IMR-90 (cell line): ENCODE measurements around the gene TGM1. TPM values are rescaled to one million over a fixed set of nuclear protein-coding genes. Genes with fewer than 3 reads are reported as not detected.

Experiments used
- ATAC-seq: fragments of 200-7000 bp; cut with Tn5 transposase; 2 replicates; pipeline ENCODE4 v1.9.1; 2020; ENCODE audit warnings: low read depth, mild to moderate bottlenecking, moderate library complexity
- BruUV-seq: library from RNA; stranded (reverse); fragments of 400-500 nt; replicated peaks from 2 replicates; lab custom pipeline; 2021; lab: Mats Ljungman, UMichigan
- CTCF ChIA-PET: fragments of 300-600 bp; formaldehyde crosslinking; extraction: SDS; loops from one replicate; lab custom pipeline; 2021; ENCODE audit warnings: antibody characterized with exemption; lab: Yijun Ruan, JAX
- POLR2A ChIA-PET: fragments of 300-600 bp; sonication (Branson Sonifier 250); formaldehyde crosslinking; loops from one replicate; lab custom pipeline; 2022; ENCODE audit warnings: antibody characterized with exemption; ENCODE audit not compliant: unreplicated experiment; lab: Charles Lee
- DNase-seq: peaks from one replicate; pipeline ENCODE4 v3.0.0; 2013
- H2AFZ ChIP-seq: replicated peaks from 2 replicates; pipeline ENCODE3; 2013; ENCODE audit warnings: low read length, mild to moderate bottlenecking; ENCODE audit not compliant: poor library complexity
- H2AK5ac ChIP-seq: 2 replicates; pipeline ENCODE4 v1.6.1; 2013; ENCODE audit warnings: low read depth, low read length, inconsistent platforms
- H2AK9ac ChIP-seq: replicated peaks from 2 replicates; pipeline ENCODE3; 2013; ENCODE audit warnings: mild to moderate bottlenecking, low read depth, low read length, moderate library complexity; ENCODE audit not compliant: poor library complexity
- H2BK120ac ChIP-seq: 2 replicates; pipeline ENCODE4 v1.6.1; 2013; ENCODE audit warnings: low read depth, low read length, inconsistent platforms
- H2BK15ac ChIP-seq: 3 replicates; pipeline ENCODE4 v1.6.1; 2013; ENCODE audit warnings: low read depth, low read length, inconsistent platforms
- H2BK20ac ChIP-seq: 2 replicates; pipeline ENCODE4 v1.6.1; 2013; ENCODE audit warnings: low read depth, mild to moderate bottlenecking, inconsistent platforms, low read length, moderate library complexity
- H2BK5ac ChIP-seq: 2 replicates; pipeline ENCODE4 v1.6.1; 2013; ENCODE audit warnings: mild to moderate bottlenecking, low read depth, low read length, inconsistent platforms; ENCODE audit not compliant: poor library complexity, severe bottlenecking
- H3K14ac ChIP-seq: replicated peaks from 2 replicates; pipeline ENCODE4 v1.6.1; 2013; ENCODE audit warnings: low read depth, low read length, inconsistent platforms
- H3K18ac ChIP-seq: 2 replicates; pipeline ENCODE4 v1.6.1; 2013; ENCODE audit warnings: low read depth, low read length, control low read depth
- H3K23ac ChIP-seq: 2 replicates; pipeline ENCODE4 v1.6.1; 2013; ENCODE audit warnings: low read depth, low read length, inconsistent platforms
- H3K27ac ChIP-seq: 2 replicates; pipeline ENCODE4 v1.5.1; 2013; ENCODE audit warnings: mild to moderate bottlenecking, control low read depth, low read length; ENCODE audit not compliant: insufficient read depth
- H3K27me3 ChIP-seq: 2 replicates; pipeline ENCODE4 v1.6.1; 2013; ENCODE audit warnings: low read length; ENCODE audit not compliant: control insufficient read depth, insufficient read depth
- H3K36me3 ChIP-seq: 2 replicates; pipeline ENCODE4 v1.6.1; 2013; ENCODE audit warnings: low read length, mixed read lengths; ENCODE audit not compliant: control insufficient read depth, insufficient read depth
- H3K4ac ChIP-seq: 2 replicates; pipeline ENCODE4 v1.6.1; 2013; ENCODE audit warnings: low read depth, low read length, inconsistent platforms
- H3K4me1 ChIP-seq: 2 replicates; pipeline ENCODE4 v1.6.1; 2013; ENCODE audit warnings: low read length, mixed read lengths; ENCODE audit not compliant: control insufficient read depth, insufficient read depth
- H3K4me2 ChIP-seq: 2 replicates; pipeline ENCODE4 v1.6.1; 2013; ENCODE audit warnings: low read depth, mild to moderate bottlenecking, control low read depth, low read length, moderate library complexity
- H3K4me3 ChIP-seq: 2 replicates; pipeline ENCODE4 v1.5.1; 2013; ENCODE audit warnings: low read depth, mild to moderate bottlenecking, control low read depth, low read length, moderate library complexity; ENCODE audit not compliant: insufficient read depth
- H3K56ac ChIP-seq: 2 replicates; pipeline ENCODE4 v1.6.1; 2013; ENCODE audit warnings: low read length, inconsistent platforms; ENCODE audit not compliant: insufficient read depth; ENCODE audit errors: extremely low read depth
- H3K79me1 ChIP-seq, 2 experiments: 2 replicates each; pipeline ENCODE4 v1.6.1; 2013; ENCODE audit warnings: low read length in 2 of 2, inconsistent platforms in 1 of 2, low read depth in 1 of 2
- H3K9ac ChIP-seq: 2 replicates; pipeline ENCODE4 v1.6.1; 2013; ENCODE audit warnings: low read depth, low read length, control low read depth
- H3K9me1 ChIP-seq: 2 replicates; pipeline ENCODE4 v1.6.1; 2013; ENCODE audit warnings: low read length, inconsistent platforms; ENCODE audit not compliant: insufficient read depth
- H3K9me3 ChIP-seq: 2 replicates; pipeline ENCODE4 v1.6.1; 2013; ENCODE audit warnings: low read length; ENCODE audit not compliant: control insufficient read depth, insufficient read depth
- H4K20me1 ChIP-seq: 2 replicates; pipeline ENCODE4 v1.6.1; 2013; ENCODE audit warnings: low read length, inconsistent platforms; ENCODE audit not compliant: insufficient read depth
- H4K5ac ChIP-seq: 2 replicates; pipeline ENCODE4 v1.6.1; 2013; ENCODE audit warnings: mild to moderate bottlenecking, low read depth, low read length, control low read depth
- H4K8ac ChIP-seq, 2 experiments: 2 replicates each; pipeline ENCODE4 v1.6.1; 2013; ENCODE audit warnings: low read depth in 2 of 2, low read length in 2 of 2, control low read depth in 1 of 2, inconsistent platforms in 1 of 2
- H4K91ac ChIP-seq: 2 replicates; pipeline ENCODE4 v1.6.1; 2013; ENCODE audit warnings: low read depth, low read length, inconsistent platforms; ENCODE audit not compliant: insufficient read depth
- FOS ChIP-seq: fragments of 150-350 bp; IDR thresholded peaks from 2 replicates; pipeline ENCODE4 v1.6.1; 2016; ENCODE audit warnings: low read depth, low read length
- WGBS, 2 experiments: methylation state at CpG; one replicate each; pipeline versions ENCODE4 v1.1.5 to v1.1.7; 2013; ENCODE audit warnings: missing lambda C conversion rate in 2 of 2; ENCODE audit not compliant: insufficient read length in 1 of 2; ENCODE audit errors: extremely low coverage in 2 of 2; 5-methylcytosine and 5-hydroxymethylcytosine counted together
- dilution Hi-C: fragments of 300-500 bp; cut with HindIII; formaldehyde crosslinking; loops from one replicate; pipeline ENCODE4 v1.14.3; 2018; ENCODE audit warnings: low sequenced_read_pairs; ENCODE audit not compliant: unreplicated experiment
- in situ Hi-C: fragments of 300-500 bp; cut with MboI; formaldehyde crosslinking; loops from 3 replicates; pipeline ENCODE4 v1.14.3; 2019; ENCODE audit warnings: low sequenced_read_pairs, inconsistent platforms, mixed read lengths
- intact Hi-C: fragments of 100-400 bp; cut with micrococcal nuclease; formaldehyde crosslinking; loops from 2 replicates; pipeline ENCODE4 v1.10.0; 2022
- polyA plus RNA-seq, 3 experiments: library from polyadenylated mRNA; depleted of rRNA; stranded (reverse); fragments of >200 nt; gene quantifications; 2 replicates each; pipeline ENCODE4 v1.2.3, GENCODE V29; 2012; ENCODE audit warnings: low replicate concordance in 1 of 3
- total RNA-seq: library from RNA; depleted of rRNA; stranded (reverse); fragments of >200 nt; gene quantifications from 2 replicates; pipeline ENCODE4 v1.2.3, GENCODE V29; 2012

The TGM1 gene
- total and polyA plus RNA-seq, 2 of the 4 experiments (the other 2 are of a cell fraction) = 0.72 to 3.3 TPM

- no peak overlapping the region for H3K23ac ChIP-seq
- DNase-seq = no peak
- intact Hi-C loops (no loop called here), in situ Hi-C loops (no loop called here), dilution Hi-C loops (no loop called here)
- H3K9ac ChIP-seq = no peak overlapping the region
- no peak for TF ChIP-seq FOS
- no peaks in the 10 kb centered on the region for H3K36me3 ChIP-seq
- no peak overlapping the region for H2AFZ ChIP-seq
- H2BK120ac ChIP-seq = 0 out of 2 replicates have a peak overlapping the region, but pooled peaks have one; percentile 48
- no peak overlapping the region for H2BK5ac ChIP-seq
- H4K20me1 ChIP-seq = no peaks in the 10 kb centered on the region
- no TSS peak for BruUV-seq
- no peak for ATAC-seq
- H2AK5ac ChIP-seq = no peak overlapping the region
- no peak overlapping the region for H4K91ac ChIP-seq
- H3K9me3 ChIP-seq = no peaks in the 10 kb centered on the region
- H2BK15ac ChIP-seq = no peak overlapping the region
- no peaks in the 10 kb centered on the region for H3K27me3 ChIP-seq
- no peak overlapping the region for H3K56ac ChIP-seq
- H3K27ac ChIP-seq = no peak overlapping the region
- H3K14ac ChIP-seq = no peak overlapping the region
- no peak overlapping the region for H2BK20ac ChIP-seq
- H3K4me2 ChIP-seq = no peak overlapping the region
- H3K4me1 ChIP-seq = peaks cover 8% of the 10 kb centered on the region
- H3K4me3 ChIP-seq = no peak overlapping the region
- no peak overlapping the region for H4K5ac ChIP-seq
- WGBS, 2 experiments = 70% methylated on average over 4 of the region's 16 CpGs; no CpG with 5 or more reads in 1 of the 2 experiments
- H3K18ac ChIP-seq = no peak overlapping the region
- no peak overlapping the region; the same call in 1 of the 2 replicates for H3K4ac ChIP-seq
- peaks cover 0 to 2% of the 10 kb centered on the region in 2 experiments; a peak in 1 of 4 replicates for H3K79me1 ChIP-seq
- ChIA-PET POLR2A (no interaction called here), CTCF (no interaction called here)
- H4K8ac ChIP-seq = peak overlapping the region in 1 of 2 experiments; percentile 65; a peak in 1 of 4 replicates
- H2AK9ac ChIP-seq = peak overlapping the region; percentile 42
- H3K9me1 ChIP-seq = peaks cover 16% of the 10 kb centered on the region; the same call in 1 of the 2 replicates
Observed at GRCh38 chr14:24260026-24260779, 2.8 kb downstream of the TGM1 start.
